GM23338 (cell line): ENCODE measurements around the gene PLEKHG5.

Experiments used
- CREB1 ChIP-seq: fragments of 250-450 bp; sonication (Bioruptor Pico); IDR thresholded peaks from 2 replicates; pipeline ENCODE4 v1.5.0; 2020; ENCODE audit warnings: low read depth, mild to moderate bottlenecking, moderate library complexity
- EZH2 ChIP-seq: fragments of 200-600 bp; sonication (generic); IDR thresholded peaks from one replicate; pipeline ENCODE4 v1.8.0; 2017; ENCODE audit warnings: antibody characterized with exemption, mild to moderate bottlenecking, low read depth; ENCODE audit not compliant: unreplicated experiment
- EZH2phosphoT487 ChIP-seq: fragments of 200-600 bp; sonication (generic); IDR thresholded peaks from one replicate; pipeline ENCODE4 v1.8.1; 2018; ENCODE audit warnings: antibody characterized with exemption; ENCODE audit not compliant: unreplicated experiment
- JUNB ChIP-seq: IDR thresholded peaks from one replicate; pipeline ENCODE4 v1.6.1; 2016; ENCODE audit warnings: antibody characterized with exemption; ENCODE audit not compliant: unreplicated experiment
- NANOG ChIP-seq: IDR thresholded peaks from 2 replicates; pipeline ENCODE4 v1.6.1; 2016; ENCODE audit warnings: antibody characterized with exemption, borderline replicate concordance
- POLR2AphosphoS5 ChIP-seq: IDR thresholded peaks from 2 replicates; pipeline ENCODE4 v1.6.1; 2016; ENCODE audit warnings: antibody characterized with exemption, low read depth
- STAT1 ChIP-seq: IDR thresholded peaks from one replicate; pipeline ENCODE4 v1.6.1; 2016; ENCODE audit warnings: antibody characterized with exemption; ENCODE audit not compliant: unreplicated experiment
- ZNF114 ChIP-seq: fragments of 250-450 bp; sonication (Bioruptor Pico); IDR thresholded peaks from 2 replicates; pipeline ENCODE4 v1.5.0; 2020; ENCODE audit warnings: mild to moderate bottlenecking, moderate library complexity
- ZNF331 ChIP-seq: fragments of 250-450 bp; sonication (Bioruptor Pico); IDR thresholded peaks from 2 replicates; pipeline ENCODE4 v1.5.0; 2020; ENCODE audit warnings: low read depth, mild to moderate bottlenecking, moderate library complexity
- TF ChIP-seq, protein P1 (sequence below), 2 experiments: fragments of 200-600 bp in 1 of 2; sonication (generic) in 1 of 2; conservative IDR thresholded peaks; 2 replicates each; pipeline versions ENCODE4 v1.5.1 to v1.6.1; 2016 to 2017; ENCODE audit warnings: antibody characterized with exemption in 2 of 2, low read depth in 2 of 2, mild to moderate bottlenecking in 2 of 2, moderate library complexity in 1 of 2
- TF ChIP-seq, protein P2 (sequence below): IDR thresholded peaks from one replicate; pipeline ENCODE4 v1.6.1; 2018; ENCODE audit warnings: antibody characterized with exemption; ENCODE audit not compliant: unreplicated experiment
- TF ChIP-seq, protein P3 (sequence below): IDR thresholded peaks from 2 replicates; pipeline ENCODE4 v1.6.1; 2016; ENCODE audit warnings: antibody characterized with exemption
- TF ChIP-seq, protein P4 (sequence below): fragments of 250-450 bp; sonication (Bioruptor Pico); IDR thresholded peaks from 2 replicates; pipeline ENCODE4 v1.5.0; 2020; ENCODE audit warnings: mild to moderate bottlenecking, moderate library complexity

DNA sequence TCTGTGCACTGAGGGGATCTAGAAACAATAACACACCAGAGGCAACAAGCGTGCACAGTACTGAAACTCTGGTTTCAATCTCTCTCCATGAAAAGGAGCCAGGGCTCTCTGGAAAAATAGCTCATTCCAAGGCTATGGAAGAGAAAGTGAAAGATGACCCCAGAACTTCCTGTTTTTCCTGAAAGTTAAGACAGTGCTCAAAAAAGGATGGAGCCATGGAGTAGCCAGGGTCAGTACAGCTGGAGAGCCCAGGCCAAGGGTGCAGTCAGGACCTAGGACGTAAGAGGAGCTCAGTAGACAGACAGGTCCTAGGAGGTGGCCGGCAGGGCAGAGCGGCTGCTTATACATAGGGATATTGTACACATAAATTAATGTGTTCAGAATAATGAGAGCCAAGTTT lies 43.7 kb upstream of the PLEKHG5 start:
- TF ChIP-seq POLR2AphosphoS5: no peak
- TF ChIP-seq, protein P1, sequence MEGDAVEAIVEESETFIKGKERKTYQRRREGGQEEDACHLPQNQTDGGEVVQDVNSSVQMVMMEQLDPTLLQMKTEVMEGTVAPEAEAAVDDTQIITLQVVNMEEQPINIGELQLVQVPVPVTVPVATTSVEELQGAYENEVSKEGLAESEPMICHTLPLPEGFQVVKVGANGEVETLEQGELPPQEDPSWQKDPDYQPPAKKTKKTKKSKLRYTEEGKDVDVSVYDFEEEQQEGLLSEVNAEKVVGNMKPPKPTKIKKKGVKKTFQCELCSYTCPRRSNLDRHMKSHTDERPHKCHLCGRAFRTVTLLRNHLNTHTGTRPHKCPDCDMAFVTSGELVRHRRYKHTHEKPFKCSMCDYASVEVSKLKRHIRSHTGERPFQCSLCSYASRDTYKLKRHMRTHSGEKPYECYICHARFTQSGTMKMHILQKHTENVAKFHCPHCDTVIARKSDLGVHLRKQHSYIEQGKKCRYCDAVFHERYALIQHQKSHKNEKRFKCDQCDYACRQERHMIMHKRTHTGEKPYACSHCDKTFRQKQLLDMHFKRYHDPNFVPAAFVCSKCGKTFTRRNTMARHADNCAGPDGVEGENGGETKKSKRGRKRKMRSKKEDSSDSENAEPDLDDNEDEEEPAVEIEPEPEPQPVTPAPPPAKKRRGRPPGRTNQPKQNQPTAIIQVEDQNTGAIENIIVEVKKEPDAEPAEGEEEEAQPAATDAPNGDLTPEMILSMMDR (conservative IDR thresholded peaks at IDR 0.05; ENCODE audit: low read depth in 2 of 2): no peak
- no peak for TF ChIP-seq EZH2
- no peak for TF ChIP-seq ZNF114 (CRISPR knock-in tag)
- TF ChIP-seq, protein P2, sequence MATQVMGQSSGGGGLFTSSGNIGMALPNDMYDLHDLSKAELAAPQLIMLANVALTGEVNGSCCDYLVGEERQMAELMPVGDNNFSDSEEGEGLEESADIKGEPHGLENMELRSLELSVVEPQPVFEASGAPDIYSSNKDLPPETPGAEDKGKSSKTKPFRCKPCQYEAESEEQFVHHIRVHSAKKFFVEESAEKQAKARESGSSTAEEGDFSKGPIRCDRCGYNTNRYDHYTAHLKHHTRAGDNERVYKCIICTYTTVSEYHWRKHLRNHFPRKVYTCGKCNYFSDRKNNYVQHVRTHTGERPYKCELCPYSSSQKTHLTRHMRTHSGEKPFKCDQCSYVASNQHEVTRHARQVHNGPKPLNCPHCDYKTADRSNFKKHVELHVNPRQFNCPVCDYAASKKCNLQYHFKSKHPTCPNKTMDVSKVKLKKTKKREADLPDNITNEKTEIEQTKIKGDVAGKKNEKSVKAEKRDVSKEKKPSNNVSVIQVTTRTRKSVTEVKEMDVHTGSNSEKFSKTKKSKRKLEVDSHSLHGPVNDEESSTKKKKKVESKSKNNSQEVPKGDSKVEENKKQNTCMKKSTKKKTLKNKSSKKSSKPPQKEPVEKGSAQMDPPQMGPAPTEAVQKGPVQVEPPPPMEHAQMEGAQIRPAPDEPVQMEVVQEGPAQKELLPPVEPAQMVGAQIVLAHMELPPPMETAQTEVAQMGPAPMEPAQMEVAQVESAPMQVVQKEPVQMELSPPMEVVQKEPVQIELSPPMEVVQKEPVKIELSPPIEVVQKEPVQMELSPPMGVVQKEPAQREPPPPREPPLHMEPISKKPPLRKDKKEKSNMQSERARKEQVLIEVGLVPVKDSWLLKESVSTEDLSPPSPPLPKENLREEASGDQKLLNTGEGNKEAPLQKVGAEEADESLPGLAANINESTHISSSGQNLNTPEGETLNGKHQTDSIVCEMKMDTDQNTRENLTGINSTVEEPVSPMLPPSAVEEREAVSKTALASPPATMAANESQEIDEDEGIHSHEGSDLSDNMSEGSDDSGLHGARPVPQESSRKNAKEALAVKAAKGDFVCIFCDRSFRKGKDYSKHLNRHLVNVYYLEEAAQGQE: no peak
- TF ChIP-seq CREB1 (CRISPR knock-in tag): no peak
- TF ChIP-seq, protein P3, sequence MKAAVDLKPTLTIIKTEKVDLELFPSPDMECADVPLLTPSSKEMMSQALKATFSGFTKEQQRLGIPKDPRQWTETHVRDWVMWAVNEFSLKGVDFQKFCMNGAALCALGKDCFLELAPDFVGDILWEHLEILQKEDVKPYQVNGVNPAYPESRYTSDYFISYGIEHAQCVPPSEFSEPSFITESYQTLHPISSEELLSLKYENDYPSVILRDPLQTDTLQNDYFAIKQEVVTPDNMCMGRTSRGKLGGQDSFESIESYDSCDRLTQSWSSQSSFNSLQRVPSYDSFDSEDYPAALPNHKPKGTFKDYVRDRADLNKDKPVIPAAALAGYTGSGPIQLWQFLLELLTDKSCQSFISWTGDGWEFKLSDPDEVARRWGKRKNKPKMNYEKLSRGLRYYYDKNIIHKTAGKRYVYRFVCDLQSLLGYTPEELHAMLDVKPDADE: no peak
- TF ChIP-seq, protein P4, sequence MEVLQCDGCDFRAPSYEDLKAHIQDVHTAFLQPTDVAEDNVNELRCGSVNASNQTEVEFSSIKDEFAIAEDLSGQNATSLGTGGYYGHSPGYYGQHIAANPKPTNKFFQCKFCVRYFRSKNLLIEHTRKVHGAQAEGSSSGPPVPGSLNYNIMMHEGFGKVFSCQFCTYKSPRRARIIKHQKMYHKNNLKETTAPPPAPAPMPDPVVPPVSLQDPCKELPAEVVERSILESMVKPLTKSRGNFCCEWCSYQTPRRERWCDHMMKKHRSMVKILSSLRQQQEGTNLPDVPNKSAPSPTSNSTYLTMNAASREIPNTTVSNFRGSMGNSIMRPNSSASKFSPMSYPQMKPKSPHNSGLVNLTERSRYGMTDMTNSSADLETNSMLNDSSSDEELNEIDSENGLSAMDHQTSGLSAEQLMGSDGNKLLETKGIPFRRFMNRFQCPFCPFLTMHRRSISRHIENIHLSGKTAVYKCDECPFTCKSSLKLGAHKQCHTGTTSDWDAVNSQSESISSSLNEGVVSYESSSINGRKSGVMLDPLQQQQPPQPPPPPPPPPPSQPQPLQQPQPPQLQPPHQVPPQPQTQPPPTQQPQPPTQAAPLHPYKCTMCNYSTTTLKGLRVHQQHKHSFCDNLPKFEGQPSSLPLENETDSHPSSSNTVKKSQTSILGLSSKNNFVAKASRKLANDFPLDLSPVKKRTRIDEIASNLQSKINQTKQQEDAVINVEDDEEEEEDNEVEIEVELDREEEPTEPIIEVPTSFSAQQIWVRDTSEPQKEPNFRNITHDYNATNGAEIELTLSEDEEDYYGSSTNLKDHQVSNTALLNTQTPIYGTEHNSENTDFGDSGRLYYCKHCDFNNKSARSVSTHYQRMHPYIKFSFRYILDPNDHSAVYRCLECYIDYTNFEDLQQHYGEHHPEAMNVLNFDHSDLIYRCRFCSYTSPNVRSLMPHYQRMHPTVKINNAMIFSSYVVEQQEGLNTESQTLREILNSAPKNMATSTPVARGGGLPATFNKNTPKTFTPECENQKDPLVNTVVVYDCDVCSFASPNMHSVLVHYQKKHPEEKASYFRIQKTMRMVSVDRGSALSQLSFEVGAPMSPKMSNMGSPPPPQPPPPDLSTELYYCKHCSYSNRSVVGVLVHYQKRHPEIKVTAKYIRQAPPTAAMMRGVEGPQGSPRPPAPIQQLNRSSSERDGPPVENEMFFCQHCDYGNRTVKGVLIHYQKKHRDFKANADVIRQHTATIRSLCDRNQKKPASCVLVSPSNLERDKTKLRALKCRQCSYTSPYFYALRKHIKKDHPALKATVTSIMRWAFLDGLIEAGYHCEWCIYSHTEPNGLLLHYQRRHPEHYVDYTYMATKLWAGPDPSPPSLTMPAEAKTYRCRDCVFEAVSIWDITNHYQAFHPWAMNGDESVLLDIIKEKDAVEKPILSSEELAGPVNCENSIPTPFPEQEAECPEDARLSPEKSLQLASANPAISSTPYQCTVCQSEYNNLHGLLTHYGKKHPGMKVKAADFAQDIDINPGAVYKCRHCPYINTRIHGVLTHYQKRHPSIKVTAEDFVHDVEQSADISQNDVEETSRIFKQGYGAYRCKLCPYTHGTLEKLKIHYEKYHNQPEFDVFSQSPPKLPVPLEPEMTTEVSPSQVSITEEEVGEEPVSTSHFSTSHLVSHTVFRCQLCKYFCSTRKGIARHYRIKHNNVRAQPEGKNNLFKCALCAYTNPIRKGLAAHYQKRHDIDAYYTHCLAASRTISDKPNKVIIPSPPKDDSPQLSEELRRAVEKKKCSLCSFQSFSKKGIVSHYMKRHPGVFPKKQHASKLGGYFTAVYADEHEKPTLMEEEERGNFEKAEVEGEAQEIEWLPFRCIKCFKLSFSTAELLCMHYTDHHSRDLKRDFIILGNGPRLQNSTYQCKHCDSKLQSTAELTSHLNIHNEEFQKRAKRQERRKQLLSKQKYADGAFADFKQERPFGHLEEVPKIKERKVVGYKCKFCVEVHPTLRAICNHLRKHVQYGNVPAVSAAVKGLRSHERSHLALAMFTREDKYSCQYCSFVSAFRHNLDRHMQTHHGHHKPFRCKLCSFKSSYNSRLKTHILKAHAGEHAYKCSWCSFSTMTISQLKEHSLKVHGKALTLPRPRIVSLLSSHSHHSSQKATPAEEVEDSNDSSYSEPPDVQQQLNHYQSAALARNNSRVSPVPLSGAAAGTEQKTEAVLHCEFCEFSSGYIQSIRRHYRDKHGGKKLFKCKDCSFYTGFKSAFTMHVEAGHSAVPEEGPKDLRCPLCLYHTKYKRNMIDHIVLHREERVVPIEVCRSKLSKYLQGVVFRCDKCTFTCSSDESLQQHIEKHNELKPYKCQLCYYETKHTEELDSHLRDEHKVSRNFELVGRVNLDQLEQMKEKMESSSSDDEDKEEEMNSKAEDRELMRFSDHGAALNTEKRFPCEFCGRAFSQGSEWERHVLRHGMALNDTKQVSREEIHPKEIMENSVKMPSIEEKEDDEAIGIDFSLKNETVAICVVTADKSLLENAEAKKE (CRISPR knock-in tag): no peak
- TF ChIP-seq EZH2phosphoT487: no peak
- no peak for TF ChIP-seq STAT1
- no peak for TF ChIP-seq JUNB
- TF ChIP-seq ZNF331 (CRISPR knock-in tag): no peak
- no peak for TF ChIP-seq NANOG
